ENCODE data around the gene SOX6.

DNA sequence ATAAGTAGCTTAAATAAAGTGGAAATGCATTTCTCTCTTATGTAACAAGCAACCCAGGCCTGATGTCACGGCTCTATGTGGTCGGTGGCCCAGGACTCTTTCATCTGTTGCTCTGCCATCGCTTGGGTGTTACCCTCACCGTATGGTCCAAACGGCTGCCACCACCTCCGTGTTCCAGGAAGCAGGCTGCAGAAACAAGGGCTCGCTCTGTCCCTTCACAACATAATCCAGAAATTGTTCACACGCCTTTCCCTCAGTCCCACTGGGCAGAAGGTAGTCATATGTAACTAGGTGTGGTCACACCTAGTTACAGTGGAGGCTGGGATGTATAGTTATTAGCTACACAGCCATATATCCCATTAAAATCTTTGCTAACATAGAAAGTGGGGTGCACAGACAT, 421.0 kb downstream of the SOX6 start:
- TF ChIP-seq CTCF (IDR thresholded peaks at IDR 0.05) (no peak), POLR2A (IDR thresholded peaks at IDR 0.05) (no peak)
